IMR-90 (cell line): ENCODE results near the gene MEGF8. TPM values are rescaled to one million over a fixed set of nuclear protein-coding genes. Genes with fewer than 3 reads are reported as not detected.

ENCODE experiments used
- ATAC-seq: fragments of 200-7000 bp; cut with Tn5 transposase; 2 replicates; pipeline ENCODE4 v1.9.1; 2020; ENCODE audit warnings: low read depth, mild to moderate bottlenecking, moderate library complexity
- BruUV-seq: library from RNA; stranded (reverse); fragments of 400-500 nt; replicated peaks from 2 replicates; lab custom pipeline; 2021; lab: Mats Ljungman, UMichigan
- CTCF ChIA-PET: fragments of 300-600 bp; formaldehyde crosslinking; extraction: SDS; loops from one replicate; lab custom pipeline; 2021; ENCODE audit warnings: antibody characterized with exemption; lab: Yijun Ruan, JAX
- POLR2A ChIA-PET: fragments of 300-600 bp; sonication (Branson Sonifier 250); formaldehyde crosslinking; loops from one replicate; lab custom pipeline; 2022; ENCODE audit warnings: antibody characterized with exemption; ENCODE audit not compliant: unreplicated experiment; lab: Charles Lee
- DNase-seq: peaks from one replicate; pipeline ENCODE4 v3.0.0; 2013
- H2AFZ ChIP-seq: replicated peaks from 2 replicates; pipeline ENCODE3; 2013; ENCODE audit warnings: low read length, mild to moderate bottlenecking; ENCODE audit not compliant: poor library complexity
- H2AK5ac ChIP-seq: 2 replicates; pipeline ENCODE4 v1.6.1; 2013; ENCODE audit warnings: low read depth, low read length, inconsistent platforms
- H2AK9ac ChIP-seq: replicated peaks from 2 replicates; pipeline ENCODE3; 2013; ENCODE audit warnings: mild to moderate bottlenecking, low read depth, low read length, moderate library complexity; ENCODE audit not compliant: poor library complexity
- H2BK120ac ChIP-seq: 2 replicates; pipeline ENCODE4 v1.6.1; 2013; ENCODE audit warnings: low read depth, low read length, inconsistent platforms
- H2BK15ac ChIP-seq: 3 replicates; pipeline ENCODE4 v1.6.1; 2013; ENCODE audit warnings: low read depth, low read length, inconsistent platforms
- H2BK20ac ChIP-seq: 2 replicates; pipeline ENCODE4 v1.6.1; 2013; ENCODE audit warnings: low read depth, mild to moderate bottlenecking, inconsistent platforms, low read length, moderate library complexity
- H2BK5ac ChIP-seq: 2 replicates; pipeline ENCODE4 v1.6.1; 2013; ENCODE audit warnings: mild to moderate bottlenecking, low read depth, low read length, inconsistent platforms; ENCODE audit not compliant: poor library complexity, severe bottlenecking
- H3K14ac ChIP-seq: replicated peaks from 2 replicates; pipeline ENCODE4 v1.6.1; 2013; ENCODE audit warnings: low read depth, low read length, inconsistent platforms
- H3K18ac ChIP-seq: 2 replicates; pipeline ENCODE4 v1.6.1; 2013; ENCODE audit warnings: low read depth, low read length, control low read depth
- H3K23ac ChIP-seq: 2 replicates; pipeline ENCODE4 v1.6.1; 2013; ENCODE audit warnings: low read depth, low read length, inconsistent platforms
- H3K27ac ChIP-seq: 2 replicates; pipeline ENCODE4 v1.5.1; 2013; ENCODE audit warnings: mild to moderate bottlenecking, control low read depth, low read length; ENCODE audit not compliant: insufficient read depth
- H3K27me3 ChIP-seq: 2 replicates; pipeline ENCODE4 v1.6.1; 2013; ENCODE audit warnings: low read length; ENCODE audit not compliant: control insufficient read depth, insufficient read depth
- H3K36me3 ChIP-seq: 2 replicates; pipeline ENCODE4 v1.6.1; 2013; ENCODE audit warnings: low read length, mixed read lengths; ENCODE audit not compliant: control insufficient read depth, insufficient read depth
- H3K4ac ChIP-seq: 2 replicates; pipeline ENCODE4 v1.6.1; 2013; ENCODE audit warnings: low read depth, low read length, inconsistent platforms
- H3K4me1 ChIP-seq: 2 replicates; pipeline ENCODE4 v1.6.1; 2013; ENCODE audit warnings: low read length, mixed read lengths; ENCODE audit not compliant: control insufficient read depth, insufficient read depth
- H3K4me2 ChIP-seq: 2 replicates; pipeline ENCODE4 v1.6.1; 2013; ENCODE audit warnings: low read depth, mild to moderate bottlenecking, control low read depth, low read length, moderate library complexity
- H3K4me3 ChIP-seq: 2 replicates; pipeline ENCODE4 v1.5.1; 2013; ENCODE audit warnings: low read depth, mild to moderate bottlenecking, control low read depth, low read length, moderate library complexity; ENCODE audit not compliant: insufficient read depth
- H3K56ac ChIP-seq: 2 replicates; pipeline ENCODE4 v1.6.1; 2013; ENCODE audit warnings: low read length, inconsistent platforms; ENCODE audit not compliant: insufficient read depth; ENCODE audit errors: extremely low read depth
- H3K79me1 ChIP-seq, 2 experiments: 2 replicates each; pipeline ENCODE4 v1.6.1; 2013; ENCODE audit warnings: low read length in 2 of 2, inconsistent platforms in 1 of 2, low read depth in 1 of 2
- H3K9ac ChIP-seq: 2 replicates; pipeline ENCODE4 v1.6.1; 2013; ENCODE audit warnings: low read depth, low read length, control low read depth
- H3K9me1 ChIP-seq: 2 replicates; pipeline ENCODE4 v1.6.1; 2013; ENCODE audit warnings: low read length, inconsistent platforms; ENCODE audit not compliant: insufficient read depth
- H3K9me3 ChIP-seq: 2 replicates; pipeline ENCODE4 v1.6.1; 2013; ENCODE audit warnings: low read length; ENCODE audit not compliant: control insufficient read depth, insufficient read depth
- H4K20me1 ChIP-seq: 2 replicates; pipeline ENCODE4 v1.6.1; 2013; ENCODE audit warnings: low read length, inconsistent platforms; ENCODE audit not compliant: insufficient read depth
- H4K5ac ChIP-seq: 2 replicates; pipeline ENCODE4 v1.6.1; 2013; ENCODE audit warnings: mild to moderate bottlenecking, low read depth, low read length, control low read depth
- H4K8ac ChIP-seq, 2 experiments: 2 replicates each; pipeline ENCODE4 v1.6.1; 2013; ENCODE audit warnings: low read depth in 2 of 2, low read length in 2 of 2, control low read depth in 1 of 2, inconsistent platforms in 1 of 2
- H4K91ac ChIP-seq: 2 replicates; pipeline ENCODE4 v1.6.1; 2013; ENCODE audit warnings: low read depth, low read length, inconsistent platforms; ENCODE audit not compliant: insufficient read depth
- BHLHE40 ChIP-seq: fragments of 150-350 bp; IDR thresholded peaks from 2 replicates; pipeline ENCODE4 v1.6.1; 2016; ENCODE audit warnings: mild to moderate bottlenecking, low read depth, low read length
- CEBPB ChIP-seq: IDR thresholded peaks from 2 replicates; pipeline ENCODE4 v1.6.1; 2012; ENCODE audit warnings: low read depth, low read length, improper control_type of control experiment
- CHD1 ChIP-seq: IDR thresholded peaks from 2 replicates; pipeline ENCODE4 v1.6.1; 2012; ENCODE audit warnings: low read depth, low read length, improper control_type of control experiment
- ELK1 ChIP-seq: fragments of 150-350 bp; IDR thresholded peaks from 2 replicates; pipeline ENCODE4 v1.6.1; 2016; ENCODE audit warnings: low read depth, mild to moderate bottlenecking, low read length, moderate library complexity, borderline replicate concordance
- FOS ChIP-seq: fragments of 150-350 bp; IDR thresholded peaks from 2 replicates; pipeline ENCODE4 v1.6.1; 2016; ENCODE audit warnings: low read depth, low read length
- MAFK ChIP-seq: IDR thresholded peaks from 2 replicates; pipeline ENCODE4 v1.6.1; 2012; ENCODE audit warnings: low read depth, low read length, improper control_type of control experiment
- MAZ ChIP-seq: IDR thresholded peaks from 2 replicates; pipeline ENCODE4 v1.6.1; 2012; ENCODE audit warnings: low read depth, mild to moderate bottlenecking, low read length, improper control_type of control experiment, moderate library complexity, borderline replicate concordance
- MXI1 ChIP-seq: IDR thresholded peaks from 2 replicates; pipeline ENCODE4 v1.6.1; 2012; ENCODE audit warnings: low read depth, mild to moderate bottlenecking, low read length, moderate library complexity, borderline replicate concordance
- NFE2L2 ChIP-seq: fragments of 150-350 bp; IDR thresholded peaks from 2 replicates; pipeline ENCODE4 v1.6.1; 2016; ENCODE audit warnings: low read depth, mild to moderate bottlenecking, low read length
- POLR2A ChIP-seq: IDR thresholded peaks from 2 replicates; pipeline ENCODE4 v1.6.1; 2012; ENCODE audit warnings: mild to moderate bottlenecking, low read depth, low read length
- RAD21 ChIP-seq: IDR thresholded peaks from 2 replicates; pipeline ENCODE4 v1.6.1; 2012; ENCODE audit warnings: low read length, improper control_type of control experiment
- RCOR1 ChIP-seq: IDR thresholded peaks from 2 replicates; pipeline ENCODE4 v1.6.1; 2012; ENCODE audit warnings: mild to moderate bottlenecking, low read length, improper control_type of control experiment; ENCODE audit not compliant: insufficient replicate concordance
- RFX5 ChIP-seq: IDR thresholded peaks from 2 replicates; pipeline ENCODE4 v1.8.0; 2012; ENCODE audit warnings: low read depth, mild to moderate bottlenecking, low read length, moderate library complexity
- SMC3 ChIP-seq: fragments of 150-350 bp; IDR thresholded peaks from 2 replicates; pipeline ENCODE4 v1.6.1; 2016; ENCODE audit warnings: low read depth, mild to moderate bottlenecking, antibody characterized with exemption, low read length, moderate library complexity
- WGBS, 2 experiments: methylation state at CpG; one replicate each; pipeline versions ENCODE4 v1.1.5 to v1.1.7; 2013; ENCODE audit warnings: missing lambda C conversion rate in 2 of 2; ENCODE audit not compliant: insufficient read length in 1 of 2; ENCODE audit errors: extremely low coverage in 2 of 2; 5-methylcytosine and 5-hydroxymethylcytosine counted together
- dilution Hi-C: fragments of 300-500 bp; cut with HindIII; formaldehyde crosslinking; loops from one replicate; pipeline ENCODE4 v1.14.3; 2018; ENCODE audit warnings: low sequenced_read_pairs; ENCODE audit not compliant: unreplicated experiment
- in situ Hi-C: fragments of 300-500 bp; cut with MboI; formaldehyde crosslinking; loops from 3 replicates; pipeline ENCODE4 v1.14.3; 2019; ENCODE audit warnings: low sequenced_read_pairs, inconsistent platforms, mixed read lengths
- intact Hi-C: fragments of 100-400 bp; cut with micrococcal nuclease; formaldehyde crosslinking; loops from 2 replicates; pipeline ENCODE4 v1.10.0; 2022
- polyA plus RNA-seq, 3 experiments: library from polyadenylated mRNA; depleted of rRNA; stranded (reverse); fragments of >200 nt; gene quantifications; 2 replicates each; pipeline ENCODE4 v1.2.3, GENCODE V29; 2012; ENCODE audit warnings: low replicate concordance in 1 of 3
- total RNA-seq: library from RNA; depleted of rRNA; stranded (reverse); fragments of >200 nt; gene quantifications from 2 replicates; pipeline ENCODE4 v1.2.3, GENCODE V29; 2012
- TF ChIP-seq, protein P1 (sequence below): fragments of 150-350 bp; IDR thresholded peaks from 2 replicates; pipeline ENCODE4 v1.6.1; 2017; ENCODE audit warnings: mild to moderate bottlenecking, antibody characterized with exemption, low read length, low read depth
- TF ChIP-seq, protein P2 (sequence below): conservative IDR thresholded peaks from 2 replicates; pipeline ENCODE4 v1.5.1; 2012; ENCODE audit warnings: mild to moderate bottlenecking, low read depth, low read length, improper control_type of control experiment

The MEGF8 gene
- total and polyA plus RNA-seq, 2 of the 4 experiments (the other 2 are of a cell fraction): 2.3 to 12.5 TPM

DNA sequence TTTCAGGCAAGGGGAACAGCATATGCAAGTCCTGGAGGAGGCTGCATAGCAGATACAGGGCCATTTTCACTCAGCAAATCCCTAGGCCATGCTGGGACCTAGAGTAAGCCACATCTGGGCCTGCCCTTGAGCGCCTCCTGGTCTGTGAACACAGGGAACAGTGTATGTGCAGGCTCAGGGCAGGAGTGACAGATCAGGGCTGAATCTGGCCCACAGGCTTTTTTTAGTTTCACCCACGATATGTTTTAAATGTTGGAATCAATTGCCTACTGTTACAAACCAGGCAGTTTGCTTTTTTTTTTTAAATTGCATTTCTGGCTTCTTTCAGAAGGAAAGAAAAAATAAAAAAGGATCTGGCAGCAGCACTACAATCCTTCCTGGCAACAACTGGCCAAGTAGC, 13.8 kb upstream of the MEGF8 start:
- Histone ChIP-seq H3K23ac (no peak overlapping the region), H3K14ac (no peak overlapping the region), H3K9ac (no peak overlapping the region), H3K56ac (no peak overlapping the region), H3K4me1 (no peaks in the 10 kb centered on the region; the same call in 1 of the 2 replicates), H4K20me1 (no peaks in the 10 kb centered on the region; the same call in 1 of the 2 replicates), H2BK5ac (no peak overlapping the region), H2BK20ac (no peak overlapping the region), H3K79me1 (no peaks in the 10 kb centered on the region), H4K5ac (no peak overlapping the region), H4K91ac (no peak overlapping the region), H2AFZ (no peak overlapping the region), H2AK9ac (no peak overlapping the region), H3K9me3 (no peaks in the 10 kb centered on the region), H4K8ac (no peak overlapping the region), H3K4me2 (no peak overlapping the region), H2AK5ac (no peak overlapping the region), H3K4me3 (no peak overlapping the region), H3K36me3 (no peaks in the 10 kb centered on the region), H2BK15ac (no peak overlapping the region), H3K27me3 (peaks cover 24% of the 10 kb centered on the region), H3K9me1 (peaks cover 4% of the 10 kb centered on the region; the same call in 1 of the 2 replicates), H3K18ac (no peak overlapping the region), H3K4ac (no peak overlapping the region), H2BK120ac (no peak overlapping the region), H3K27ac (no peak overlapping the region)
- ChIA-PET CTCF (no interaction called here), POLR2A (no interaction called here)
- in situ Hi-C loops: no loop called here
- no TSS peak for BruUV-seq
- ATAC-seq: no peak
- no CpG with 5 or more reads among the region's 2 CpGs for WGBS, 2 experiments
- DNase-seq: no peak
- dilution Hi-C loops: no loop called here
- TF ChIP-seq BHLHE40 (no peak), RCOR1 (no peak), MAFK (no peak), RFX5 (no peak), RAD21 (no peak), SMC3 (no peak), NFE2L2 (no peak), FOS (no peak), CHD1 (no peak), MXI1 (no peak), ELK1 (no peak), POLR2A (no peak), MAZ (no peak), CEBPB (no peak)
- TF ChIP-seq, protein P1, sequence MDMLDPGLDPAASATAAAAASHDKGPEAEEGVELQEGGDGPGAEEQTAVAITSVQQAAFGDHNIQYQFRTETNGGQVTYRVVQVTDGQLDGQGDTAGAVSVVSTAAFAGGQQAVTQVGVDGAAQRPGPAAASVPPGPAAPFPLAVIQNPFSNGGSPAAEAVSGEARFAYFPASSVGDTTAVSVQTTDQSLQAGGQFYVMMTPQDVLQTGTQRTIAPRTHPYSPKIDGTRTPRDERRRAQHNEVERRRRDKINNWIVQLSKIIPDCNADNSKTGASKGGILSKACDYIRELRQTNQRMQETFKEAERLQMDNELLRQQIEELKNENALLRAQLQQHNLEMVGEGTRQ: no peak
- TF ChIP-seq, protein P2, sequence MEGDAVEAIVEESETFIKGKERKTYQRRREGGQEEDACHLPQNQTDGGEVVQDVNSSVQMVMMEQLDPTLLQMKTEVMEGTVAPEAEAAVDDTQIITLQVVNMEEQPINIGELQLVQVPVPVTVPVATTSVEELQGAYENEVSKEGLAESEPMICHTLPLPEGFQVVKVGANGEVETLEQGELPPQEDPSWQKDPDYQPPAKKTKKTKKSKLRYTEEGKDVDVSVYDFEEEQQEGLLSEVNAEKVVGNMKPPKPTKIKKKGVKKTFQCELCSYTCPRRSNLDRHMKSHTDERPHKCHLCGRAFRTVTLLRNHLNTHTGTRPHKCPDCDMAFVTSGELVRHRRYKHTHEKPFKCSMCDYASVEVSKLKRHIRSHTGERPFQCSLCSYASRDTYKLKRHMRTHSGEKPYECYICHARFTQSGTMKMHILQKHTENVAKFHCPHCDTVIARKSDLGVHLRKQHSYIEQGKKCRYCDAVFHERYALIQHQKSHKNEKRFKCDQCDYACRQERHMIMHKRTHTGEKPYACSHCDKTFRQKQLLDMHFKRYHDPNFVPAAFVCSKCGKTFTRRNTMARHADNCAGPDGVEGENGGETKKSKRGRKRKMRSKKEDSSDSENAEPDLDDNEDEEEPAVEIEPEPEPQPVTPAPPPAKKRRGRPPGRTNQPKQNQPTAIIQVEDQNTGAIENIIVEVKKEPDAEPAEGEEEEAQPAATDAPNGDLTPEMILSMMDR: no peak
- intact Hi-C loops: no loop called here
